IMR-90 (cell line): ENCODE data around the gene AKAP5.

Experiments
- BHLHE40 ChIP-seq: fragments of 150-350 bp; IDR thresholded peaks from 2 replicates; pipeline ENCODE4 v1.6.1; 2016; ENCODE audit warnings: mild to moderate bottlenecking, low read depth, low read length
- CEBPB ChIP-seq: IDR thresholded peaks from 2 replicates; pipeline ENCODE4 v1.6.1; 2012; ENCODE audit warnings: low read depth, low read length, improper control_type of control experiment
- CTCF ChIP-seq: conservative IDR thresholded peaks from 2 replicates; pipeline ENCODE4 v1.5.1; 2012; ENCODE audit warnings: mild to moderate bottlenecking, low read depth, low read length, improper control_type of control experiment
- MAFK ChIP-seq: IDR thresholded peaks from 2 replicates; pipeline ENCODE4 v1.6.1; 2012; ENCODE audit warnings: low read depth, low read length, improper control_type of control experiment
- MXI1 ChIP-seq: IDR thresholded peaks from 2 replicates; pipeline ENCODE4 v1.6.1; 2012; ENCODE audit warnings: low read depth, mild to moderate bottlenecking, low read length, moderate library complexity, borderline replicate concordance
- NFE2L2 ChIP-seq: fragments of 150-350 bp; IDR thresholded peaks from 2 replicates; pipeline ENCODE4 v1.6.1; 2016; ENCODE audit warnings: low read depth, mild to moderate bottlenecking, low read length
- POLR2A ChIP-seq: IDR thresholded peaks from 2 replicates; pipeline ENCODE4 v1.6.1; 2012; ENCODE audit warnings: mild to moderate bottlenecking, low read depth, low read length
- RCOR1 ChIP-seq: IDR thresholded peaks from 2 replicates; pipeline ENCODE4 v1.6.1; 2012; ENCODE audit warnings: mild to moderate bottlenecking, low read length, improper control_type of control experiment; ENCODE audit not compliant: insufficient replicate concordance
- TF ChIP-seq, protein P1 (sequence below): fragments of 150-350 bp; IDR thresholded peaks from 2 replicates; pipeline ENCODE4 v1.6.1; 2016; ENCODE audit warnings: low read depth, mild to moderate bottlenecking, low read length, moderate library complexity, borderline replicate concordance

GRCh38 chr14:64475585-64476273 lies 10.4 kb downstream of the AKAP5 start:
- no peak for TF ChIP-seq BHLHE40
- no peak for TF ChIP-seq POLR2A
- TF ChIP-seq CEBPB: no peak
- no peak for TF ChIP-seq CTCF
- TF ChIP-seq, protein P1, sequence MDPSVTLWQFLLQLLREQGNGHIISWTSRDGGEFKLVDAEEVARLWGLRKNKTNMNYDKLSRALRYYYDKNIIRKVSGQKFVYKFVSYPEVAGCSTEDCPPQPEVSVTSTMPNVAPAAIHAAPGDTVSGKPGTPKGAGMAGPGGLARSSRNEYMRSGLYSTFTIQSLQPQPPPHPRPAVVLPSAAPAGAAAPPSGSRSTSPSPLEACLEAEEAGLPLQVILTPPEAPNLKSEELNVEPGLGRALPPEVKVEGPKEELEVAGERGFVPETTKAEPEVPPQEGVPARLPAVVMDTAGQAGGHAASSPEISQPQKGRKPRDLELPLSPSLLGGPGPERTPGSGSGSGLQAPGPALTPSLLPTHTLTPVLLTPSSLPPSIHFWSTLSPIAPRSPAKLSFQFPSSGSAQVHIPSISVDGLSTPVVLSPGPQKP: no peak
- no peak for TF ChIP-seq NFE2L2
- no peak for TF ChIP-seq RCOR1
- no peak for TF ChIP-seq MXI1
- no peak for TF ChIP-seq MAFK
